ENCODE measurements around the gene DDAH1. TPM values are rescaled to one million over a fixed set of nuclear protein-coding genes. Genes with fewer than 3 reads are reported as not detected.
A peak's percentile ranks its signal among the peaks of the same experiment; 100 is the strongest.

Gene DDAH1
- total and polyA plus RNA-seq, 2 donors (not counting 3 experiments of a cell fraction or from before 2014, with no cell fraction given) = 44.0 to 75.2 TPM

DNA sequence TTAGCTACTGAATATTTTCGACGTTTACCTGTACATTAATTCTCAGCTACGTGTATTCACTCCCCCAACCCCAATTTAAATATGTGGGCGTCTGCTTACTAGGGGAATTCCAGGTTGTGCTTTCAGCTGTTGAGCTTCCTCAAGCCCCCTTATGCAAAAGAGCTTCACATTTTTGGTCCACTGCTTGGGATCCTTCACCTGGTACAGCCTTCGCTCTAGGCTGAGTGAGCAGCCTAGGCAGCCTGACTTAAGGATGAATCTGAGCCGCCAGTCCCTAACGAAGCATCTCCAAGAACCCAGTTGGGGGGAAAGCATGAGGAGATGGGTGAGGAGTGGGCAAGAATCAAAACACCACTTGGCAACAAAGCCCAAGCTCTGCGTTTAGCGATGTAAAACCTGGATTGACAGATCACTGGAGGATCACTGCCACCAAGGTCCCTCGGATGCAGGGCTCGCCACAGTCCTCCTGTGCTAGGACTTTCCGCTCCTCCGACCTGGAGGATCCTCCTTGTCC, 189.2 kb downstream of the DDAH1 start:
- Histone ChIP-seq H3K27ac (ENCODE audit: insufficient read depth, low read depth, low read length) (peak overlapping the region; percentile 100), H3K4me2 (ENCODE audit: insufficient read depth, low read length) (peak overlapping the region; percentile 97), H2AFZ (ENCODE audit: low read depth, low read length) (no peak overlapping the region), H3K27me3 (ENCODE audit: control insufficient read depth in 2 of 2, insufficient read depth in 2 of 2, low read length in 2 of 2) (no peaks in the 10 kb centered on the region), H3K9me1 (replicated peaks; ENCODE audit: control insufficient read depth, extremely low read depth, insufficient read depth, low read length) (no peaks in the 10 kb centered on the region), H4K20me1 (replicated peaks; ENCODE audit: control insufficient read depth, extremely low read depth, insufficient read depth, low read length) (no peaks in the 10 kb centered on the region), H3K4me3 (replicated peaks in 1 of 3; ENCODE audit: insufficient read depth in 1 of 3, low read depth in 1 of 3, low read length in 3 of 3) (peak overlapping the region; percentile 95 to 99 (median 98)), H3K4me1 (ENCODE audit: control insufficient read depth, extremely low read depth, insufficient read depth, low read length) (peaks cover 62% of the 10 kb centered on the region), H3K9ac (replicated peaks; ENCODE audit: extremely low read depth, insufficient read depth, low read length) (peak overlapping the region; percentile 100), H3K36me3 (ENCODE audit: control insufficient read depth in 2 of 2, extremely low read depth in 1 of 2, insufficient read depth in 2 of 2, low read length in 2 of 2) (peaks cover 0 to 12% of the 10 kb centered on the region in 2 experiments), H3K9me3 (replicated peaks; ENCODE audit: control insufficient read depth, insufficient read depth, low read length) (no peaks in the 10 kb centered on the region), H3K79me2 (ENCODE audit: control insufficient read depth, insufficient read depth, low read length) (peaks cover 49% of the 10 kb centered on the region)
- BruUV-seq (replicated peaks) = TSS peak; percentile 61
- DNase-seq (ENCODE audit: low read depth, low spot score) (no peak), FAIRE-seq (no peak)
- intact Hi-C loops (cut with micrococcal nuclease) = loop anchor here (1.0 to 10.0 kb wide), 9 partner anchors 16 to 771 kb away; partner anchors contain the start of genes C1orf52, GNG5, SPATA1 and ZNHIT6
- TF ChIP-seq MAX (IDR thresholded peaks at IDR 0.05; ENCODE audit: insufficient read depth, insufficient read length) (no peak), POLR2A (IDR thresholded peaks at IDR 0.05; ENCODE audit: low read depth, low read length) (peak; percentile 37)
- POLR2A ChIA-PET = interaction anchor here (1.1 to 2.5 kb wide), 9 partner anchors 10 to 769 kb away, joined by 3 to 21 read pairs (median 6); partner anchors contain the start of genes C1orf52, CCN1, GNG5 and SPATA1
- CTCF ChIA-PET = interaction anchor here (0.7 to 4.7 kb wide), 12 partner anchors 16 to 1429 kb away, joined by 3 to 39 read pairs (median 6); partner anchors contain the start of genes C1orf52, SH3GLB1 and ZNHIT6
- dilution Hi-C loops (cut with MboI; ENCODE audit: extremely low pct_ligation_motif_present, low sequenced_read_pairs) = no loop called here

- H3K27ac ChIP-seq (ENCODE audit: insufficient read depth, low read depth, low read length) = peak overlapping the region; percentile 100
- TF ChIP-seq POLR2AphosphoS5 (IDR thresholded peaks at IDR 0.05; ENCODE audit: insufficient read depth, low read depth, low read length) (peak; percentile 88), FOS (IDR thresholded peaks at IDR 0.05; ENCODE audit: borderline replicate concordance, insufficient read depth, low read length) (peak; percentile 93), CTCF (IDR thresholded peaks at IDR 0.05; ENCODE audit: extremely low read depth in 1 of 2, insufficient read depth in 1 of 2, low read depth in 1 of 2, low read length in 2 of 2) (no peak), MAX (IDR thresholded peaks at IDR 0.05; ENCODE audit: insufficient read depth, insufficient read length) (no peak), POLR2A (IDR thresholded peaks at IDR 0.05; ENCODE audit: low read depth, low read length) (peak; percentile 59), MYC (IDR thresholded peaks at IDR 0.05; ENCODE audit: low read depth, low read length) (no peak), JUN (IDR thresholded peaks at IDR 0.05; ENCODE audit: borderline replicate concordance, insufficient read depth, insufficient read length, low read depth) (peak; percentile 93), GATA2 (IDR thresholded peaks at IDR 0.05; ENCODE audit: insufficient read depth, insufficient read length, low read depth, low read length) (peak; percentile 88), EZH2 (IDR thresholded peaks at IDR 0.05; ENCODE audit: borderline replicate concordance, low read depth, low read length, severe bottlenecking) (no peak)
- intact Hi-C loops (cut with micrococcal nuclease) (loop anchor here (1.0 to 10.0 kb wide), 3 partner anchors 16 to 770 kb away; partner anchors contain the start of genes C1orf52, GNG5 and SPATA1), dilution Hi-C loops (cut with MboI; ENCODE audit: extremely low pct_ligation_motif_present, low sequenced_read_pairs) (no loop called here)
- FAIRE-seq (peak; percentile 74), DNase-seq (ENCODE audit: low read depth, low spot score) (peak; percentile 94)
- peak overlapping the region; percentile 100 for H3K9ac ChIP-seq (replicated peaks; ENCODE audit: extremely low read depth, insufficient read depth, low read length)
- H3K36me3 ChIP-seq (ENCODE audit: control insufficient read depth in 2 of 2, extremely low read depth in 1 of 2, insufficient read depth in 2 of 2, low read length in 2 of 2) = peaks cover 2 to 15% of the 10 kb centered on the region in 2 experiments
- H3K4me3 ChIP-seq (replicated peaks in 1 of 3; ENCODE audit: insufficient read depth in 1 of 3, low read depth in 1 of 3, low read length in 3 of 3) = peak overlapping the region; percentile 95 to 99 (median 98)
- H4K20me1 ChIP-seq (replicated peaks; ENCODE audit: control insufficient read depth, extremely low read depth, insufficient read depth, low read length) = no peaks in the 10 kb centered on the region
- H3K79me2 ChIP-seq (ENCODE audit: control insufficient read depth, insufficient read depth, low read length) = peaks cover 56% of the 10 kb centered on the region
- peak overlapping the region; percentile 97 for H3K4me2 ChIP-seq (ENCODE audit: insufficient read depth, low read length)
- H3K9me3 ChIP-seq (replicated peaks; ENCODE audit: control insufficient read depth, insufficient read depth, low read length) = no peaks in the 10 kb centered on the region
- peaks cover 63% of the 10 kb centered on the region for H3K4me1 ChIP-seq (ENCODE audit: control insufficient read depth, extremely low read depth, insufficient read depth, low read length)
- POLR2A ChIA-PET = interaction anchor here (1.0 to 2.5 kb wide), 5 partner anchors 10 to 310 kb away, joined by 3 to 21 read pairs (median 6); partner anchors contain the start of gene CCN1
- H3K27me3 ChIP-seq (ENCODE audit: control insufficient read depth in 2 of 2, insufficient read depth in 2 of 2, low read length in 2 of 2) = no peaks in the 10 kb centered on the region
- no peaks in the 10 kb centered on the region for H3K9me1 ChIP-seq (replicated peaks; ENCODE audit: control insufficient read depth, extremely low read depth, insufficient read depth, low read length)
- H2AFZ ChIP-seq (ENCODE audit: low read depth, low read length) = no peak overlapping the region
- BruUV-seq (replicated peaks) = no TSS peak
- CTCF ChIA-PET = interaction anchor here (0.8 to 4.7 kb wide), 4 partner anchors 16 to 330 kb away, joined by 3 to 39 read pairs (median 14); partner anchors contain the start of gene C1orf52
Measured at GRCh38 chr1:85274969-85275453, 189.9 kb downstream of the DDAH1 start.
